ENCODE data around the gene INVS.

DNA sequence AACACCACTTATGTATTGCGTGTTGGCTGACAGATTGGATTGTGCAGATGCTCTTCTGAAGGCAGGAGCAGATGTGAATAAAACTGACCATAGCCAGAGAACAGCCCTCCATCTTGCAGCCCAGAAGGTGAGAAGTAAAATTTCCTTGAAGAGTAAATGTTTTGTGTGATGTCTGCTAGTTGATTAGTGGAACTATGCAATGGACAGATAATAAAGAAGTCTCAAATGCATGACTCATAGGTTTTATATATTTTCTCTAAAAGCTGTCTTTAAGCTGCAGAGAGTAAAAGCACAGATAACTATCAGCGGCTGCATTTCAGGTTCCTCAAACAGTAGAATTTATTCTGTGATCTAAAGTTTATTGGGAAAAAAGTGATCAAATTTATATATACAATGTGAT, 27.4 kb downstream of the INVS start:
- TF ChIP-seq, protein P1, sequence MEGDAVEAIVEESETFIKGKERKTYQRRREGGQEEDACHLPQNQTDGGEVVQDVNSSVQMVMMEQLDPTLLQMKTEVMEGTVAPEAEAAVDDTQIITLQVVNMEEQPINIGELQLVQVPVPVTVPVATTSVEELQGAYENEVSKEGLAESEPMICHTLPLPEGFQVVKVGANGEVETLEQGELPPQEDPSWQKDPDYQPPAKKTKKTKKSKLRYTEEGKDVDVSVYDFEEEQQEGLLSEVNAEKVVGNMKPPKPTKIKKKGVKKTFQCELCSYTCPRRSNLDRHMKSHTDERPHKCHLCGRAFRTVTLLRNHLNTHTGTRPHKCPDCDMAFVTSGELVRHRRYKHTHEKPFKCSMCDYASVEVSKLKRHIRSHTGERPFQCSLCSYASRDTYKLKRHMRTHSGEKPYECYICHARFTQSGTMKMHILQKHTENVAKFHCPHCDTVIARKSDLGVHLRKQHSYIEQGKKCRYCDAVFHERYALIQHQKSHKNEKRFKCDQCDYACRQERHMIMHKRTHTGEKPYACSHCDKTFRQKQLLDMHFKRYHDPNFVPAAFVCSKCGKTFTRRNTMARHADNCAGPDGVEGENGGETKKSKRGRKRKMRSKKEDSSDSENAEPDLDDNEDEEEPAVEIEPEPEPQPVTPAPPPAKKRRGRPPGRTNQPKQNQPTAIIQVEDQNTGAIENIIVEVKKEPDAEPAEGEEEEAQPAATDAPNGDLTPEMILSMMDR (IDR thresholded peaks at IDR 0.05), result no peak
- TF ChIP-seq POLR2A (IDR thresholded peaks at IDR 0.05), result no peak
- TF ChIP-seq POLR2AphosphoS5 (IDR thresholded peaks at IDR 0.05), result no peak

Data from upper lobe of left lung (tissue), 4 donors.